WI38 (cell line): ENCODE results near the gene PELI3.

Experiments
- H3K4me3 ChIP-seq: 2 replicates; pipeline ENCODE4 v1.5.1; 2011; ENCODE audit warnings: low read depth, mild to moderate bottlenecking, control low read depth, low read length
- TF ChIP-seq, protein P1 (sequence below): IDR thresholded peaks from 2 replicates; pipeline ENCODE4 v1.5.1; 2012; ENCODE audit warnings: low read depth, mild to moderate bottlenecking, control low read depth, low read length

PELI3 gene

DNA sequence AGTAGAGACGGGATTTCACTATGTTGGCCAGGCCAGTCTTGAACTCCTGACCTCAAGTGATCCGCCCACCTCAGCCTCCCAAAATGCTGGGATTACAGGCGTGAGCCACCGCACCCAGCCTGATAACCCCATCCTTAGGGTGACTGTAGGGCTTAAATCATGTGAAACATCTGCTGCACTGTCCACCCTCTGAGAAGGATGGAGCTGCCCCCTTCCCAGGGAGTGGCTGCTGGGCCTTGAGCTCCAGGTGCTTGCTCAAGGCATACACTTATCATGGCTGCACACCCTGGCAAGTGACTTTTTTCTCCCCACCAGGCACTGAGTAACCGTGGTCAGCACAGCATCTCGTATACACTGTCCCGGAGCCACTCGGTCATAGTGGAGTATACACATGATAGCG is 5.3 kb downstream of the PELI3 start:
- H3K4me3 ChIP-seq = no peak overlapping the region

DNA sequence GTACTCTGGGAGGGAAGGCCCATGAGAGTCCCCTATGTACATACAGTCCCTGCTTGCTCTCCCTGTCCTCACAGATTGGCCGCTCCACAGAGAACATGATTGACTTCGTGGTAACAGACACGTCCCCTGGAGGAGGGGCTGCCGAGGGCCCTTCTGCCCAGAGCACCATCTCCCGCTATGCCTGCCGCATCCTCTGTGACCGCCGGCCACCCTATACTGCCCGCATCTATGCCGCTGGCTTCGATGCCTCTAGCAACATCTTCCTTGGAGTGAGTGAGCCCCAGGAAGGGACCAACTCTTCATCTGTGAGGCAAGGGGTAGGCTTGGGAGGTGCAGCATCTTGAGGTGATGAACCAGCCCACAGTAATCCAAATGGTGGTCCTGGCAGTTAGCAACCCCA is 6.5 kb downstream of the PELI3 start:
- H3K4me3 ChIP-seq = no peak overlapping the region
- TF ChIP-seq, protein P1, sequence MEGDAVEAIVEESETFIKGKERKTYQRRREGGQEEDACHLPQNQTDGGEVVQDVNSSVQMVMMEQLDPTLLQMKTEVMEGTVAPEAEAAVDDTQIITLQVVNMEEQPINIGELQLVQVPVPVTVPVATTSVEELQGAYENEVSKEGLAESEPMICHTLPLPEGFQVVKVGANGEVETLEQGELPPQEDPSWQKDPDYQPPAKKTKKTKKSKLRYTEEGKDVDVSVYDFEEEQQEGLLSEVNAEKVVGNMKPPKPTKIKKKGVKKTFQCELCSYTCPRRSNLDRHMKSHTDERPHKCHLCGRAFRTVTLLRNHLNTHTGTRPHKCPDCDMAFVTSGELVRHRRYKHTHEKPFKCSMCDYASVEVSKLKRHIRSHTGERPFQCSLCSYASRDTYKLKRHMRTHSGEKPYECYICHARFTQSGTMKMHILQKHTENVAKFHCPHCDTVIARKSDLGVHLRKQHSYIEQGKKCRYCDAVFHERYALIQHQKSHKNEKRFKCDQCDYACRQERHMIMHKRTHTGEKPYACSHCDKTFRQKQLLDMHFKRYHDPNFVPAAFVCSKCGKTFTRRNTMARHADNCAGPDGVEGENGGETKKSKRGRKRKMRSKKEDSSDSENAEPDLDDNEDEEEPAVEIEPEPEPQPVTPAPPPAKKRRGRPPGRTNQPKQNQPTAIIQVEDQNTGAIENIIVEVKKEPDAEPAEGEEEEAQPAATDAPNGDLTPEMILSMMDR = no peak

More for the DNA sequence above, 5.3 kb downstream of the PELI3 start:
- TF ChIP-seq, protein P1 = no peak

DNA sequence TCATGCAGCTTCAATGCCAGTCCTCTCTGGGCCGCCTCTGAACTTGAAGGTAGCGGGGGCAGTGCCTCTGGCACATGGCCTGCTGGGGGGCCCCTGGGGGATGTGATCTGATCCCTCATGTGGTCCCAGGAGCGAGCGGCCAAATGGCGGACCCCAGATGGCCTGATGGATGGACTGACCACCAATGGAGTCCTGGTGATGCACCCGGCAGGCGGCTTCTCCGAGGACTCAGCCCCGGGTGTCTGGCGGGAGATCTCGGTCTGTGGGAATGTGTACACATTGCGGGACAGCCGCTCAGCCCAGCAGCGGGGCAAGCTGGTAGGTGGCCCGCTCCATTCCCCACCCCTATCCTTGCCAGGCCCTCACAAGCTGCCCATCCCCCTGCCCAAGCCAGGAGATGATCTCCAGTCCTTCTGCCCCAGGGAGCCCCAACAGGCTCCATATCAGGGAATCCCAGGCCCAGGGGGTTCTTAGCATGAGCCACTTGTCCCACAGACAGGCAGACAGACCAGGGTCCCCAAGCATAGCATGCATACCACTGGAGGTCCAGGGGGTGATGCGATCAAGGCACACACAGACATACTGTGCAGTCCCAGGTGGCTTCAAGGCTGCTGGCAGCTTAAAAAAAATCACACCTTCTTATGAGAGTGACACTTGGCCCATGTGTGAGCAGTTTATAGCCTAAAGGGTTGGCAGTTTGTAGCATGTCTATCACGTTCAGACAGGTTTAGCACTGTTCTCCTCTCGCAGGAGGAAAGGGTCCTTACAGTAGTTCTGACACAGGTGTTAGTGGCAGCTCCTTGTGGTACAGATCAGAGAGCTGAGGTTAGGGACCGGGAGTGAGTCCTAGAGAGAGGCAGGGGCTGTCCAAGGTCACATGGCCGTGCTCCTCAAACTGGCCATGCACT is 7.2 kb downstream of the PELI3 start:
- TF ChIP-seq, protein P1 = no peak
- H3K4me3 ChIP-seq = no peak overlapping the region

DNA sequence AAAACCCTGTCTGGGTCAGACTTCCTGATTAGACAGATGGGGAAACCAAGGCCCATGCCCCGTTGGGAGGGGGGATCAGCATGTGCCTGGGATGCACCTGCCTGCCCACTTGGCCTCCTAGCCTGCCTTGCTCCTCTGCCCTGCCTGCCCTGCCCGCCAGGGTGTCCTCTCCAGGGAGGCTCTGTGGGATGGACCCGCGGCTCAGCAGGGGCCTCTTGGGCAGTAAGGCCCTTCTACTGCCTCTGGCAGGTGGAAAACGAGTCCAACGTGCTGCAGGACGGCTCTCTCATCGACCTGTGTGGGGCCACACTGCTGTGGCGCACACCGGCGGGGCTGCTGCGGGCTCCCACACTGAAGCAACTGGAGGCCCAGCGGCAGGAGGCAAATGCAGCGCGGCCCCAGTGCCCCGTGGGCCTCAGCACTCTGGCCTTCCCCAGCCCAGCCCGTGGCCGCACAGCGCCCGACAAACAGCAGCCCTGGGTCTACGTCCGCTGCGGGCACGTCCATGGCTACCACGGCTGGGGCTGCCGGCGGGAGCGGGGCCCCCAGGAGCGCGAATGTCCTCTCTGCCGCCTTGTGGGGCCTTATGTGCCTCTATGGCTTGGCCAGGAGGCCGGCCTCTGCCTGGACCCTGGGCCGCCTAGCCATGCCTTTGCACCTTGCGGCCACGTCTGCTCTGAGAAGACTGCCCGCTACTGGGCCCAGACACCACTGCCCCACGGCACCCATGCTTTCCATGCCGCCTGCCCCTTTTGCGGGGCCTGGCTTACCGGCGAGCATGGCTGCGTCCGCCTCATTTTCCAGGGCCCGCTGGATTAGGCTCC is 8.9 kb downstream of the PELI3 start:
- TF ChIP-seq, protein P1 = no peak
- H3K4me3 ChIP-seq = no peak overlapping the region

DNA sequence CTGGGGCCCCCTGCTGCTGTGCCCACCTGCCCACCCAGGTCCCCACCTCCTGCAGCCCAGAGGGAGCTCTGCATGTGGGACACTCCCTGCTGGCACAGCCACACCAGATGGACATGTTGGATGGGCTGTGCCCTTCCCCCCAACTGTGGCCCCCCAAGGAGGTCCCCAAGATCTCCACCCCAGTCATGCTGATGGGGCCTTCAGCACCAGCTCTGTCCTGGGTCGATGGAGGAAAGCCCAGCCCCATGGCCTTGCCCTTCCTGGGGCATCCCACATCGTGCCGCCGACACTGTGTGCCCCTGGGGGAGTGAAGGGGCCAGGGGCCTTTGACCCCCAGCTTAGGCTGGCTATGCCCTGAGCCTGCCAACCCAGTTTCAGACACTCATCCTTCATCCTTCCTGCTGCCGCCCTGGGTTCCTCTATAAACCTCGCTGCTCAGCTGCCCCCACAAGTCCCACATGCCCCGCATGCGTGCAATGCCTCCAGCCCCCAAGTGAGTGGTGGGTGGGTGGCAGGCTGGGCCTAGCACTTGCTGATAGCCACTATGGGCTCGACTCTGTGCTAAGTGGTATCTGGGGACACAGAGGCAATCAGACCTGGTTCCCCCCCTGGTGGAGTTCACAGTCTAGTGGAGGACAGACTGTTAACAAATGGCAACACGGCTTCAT is 9.6 kb downstream of the PELI3 start:
- H3K4me3 ChIP-seq = no peak overlapping the region
- TF ChIP-seq, protein P1 = no peak

DNA sequence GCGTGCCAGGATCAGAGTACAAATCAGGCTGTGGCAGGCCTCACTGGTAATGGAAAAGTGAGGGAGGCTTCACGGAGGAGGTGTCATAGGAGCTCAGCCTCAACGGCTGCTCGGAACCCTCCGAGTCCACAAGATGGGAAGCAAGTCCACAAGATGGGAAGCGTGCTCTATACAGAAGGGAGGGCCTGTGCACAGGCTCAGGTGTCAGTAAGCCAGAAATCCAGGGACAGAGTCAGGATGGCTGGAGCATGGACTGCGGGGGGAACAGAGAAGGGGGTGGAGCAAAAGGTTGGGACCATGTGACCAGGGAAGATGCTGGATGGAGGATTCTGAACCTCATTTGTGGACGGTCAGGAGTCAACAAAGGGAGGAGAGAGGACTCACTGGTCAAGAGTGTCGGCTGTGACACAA is 10.1 kb downstream of the PELI3 start:
- TF ChIP-seq, protein P1 = no peak
- H3K4me3 ChIP-seq = no peak overlapping the region
